Nephron (organoid): Measurements from ENCODE around the gene CRLF3.

Source experiments
- H3K27ac Mint-ChIP-seq, 3 experiments: 2 replicates each; pipeline ENCODE4 v1.8.0; 2020; ENCODE audit warnings: mixed read lengths in 3 of 3, mild to moderate bottlenecking in 2 of 3, moderate library complexity in 1 of 3
- H3K27me3 Mint-ChIP-seq: 2 replicates; pipeline ENCODE4 v1.8.0; 2021; ENCODE audit warnings: low read depth, mild to moderate bottlenecking, moderate library complexity, mixed read lengths
- H3K36me3 Mint-ChIP-seq: 2 replicates; pipeline ENCODE4 v1.8.0; 2020; ENCODE audit warnings: low read depth, mixed read lengths
- H3K4me1 Mint-ChIP-seq: 2 replicates; pipeline ENCODE4 v1.8.0; 2020; ENCODE audit warnings: mixed read lengths
- H3K4me3 Mint-ChIP-seq, 3 experiments: 2 replicates each; pipeline ENCODE4 v1.8.0; 2020; ENCODE audit warnings: mild to moderate bottlenecking in 3 of 3, mixed read lengths in 3 of 3, moderate library complexity in 2 of 3
- H3K9me3 Mint-ChIP-seq: 2 replicates; pipeline ENCODE4 v1.8.0; 2020; ENCODE audit warnings: mixed read lengths
- TF ChIP-seq, protein P1 (sequence below), 3 experiments: fragments of 200-600 bp; sonication (generic); IDR thresholded peaks; one replicate each; pipeline ENCODE4 v1.5.0; 2021; ENCODE audit warnings: antibody characterized with exemption in 3 of 3; ENCODE audit not compliant: unreplicated experiment in 3 of 3

Gene CRLF3, protein sequence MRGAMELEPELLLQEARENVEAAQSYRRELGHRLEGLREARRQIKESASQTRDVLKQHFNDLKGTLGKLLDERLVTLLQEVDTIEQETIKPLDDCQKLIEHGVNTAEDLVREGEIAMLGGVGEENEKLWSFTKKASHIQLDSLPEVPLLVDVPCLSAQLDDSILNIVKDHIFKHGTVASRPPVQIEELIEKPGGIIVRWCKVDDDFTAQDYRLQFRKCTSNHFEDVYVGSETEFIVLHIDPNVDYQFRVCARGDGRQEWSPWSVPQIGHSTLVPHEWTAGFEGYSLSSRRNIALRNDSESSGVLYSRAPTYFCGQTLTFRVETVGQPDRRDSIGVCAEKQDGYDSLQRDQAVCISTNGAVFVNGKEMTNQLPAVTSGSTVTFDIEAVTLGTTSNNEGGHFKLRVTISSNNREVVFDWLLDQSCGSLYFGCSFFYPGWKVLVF

DNA sequence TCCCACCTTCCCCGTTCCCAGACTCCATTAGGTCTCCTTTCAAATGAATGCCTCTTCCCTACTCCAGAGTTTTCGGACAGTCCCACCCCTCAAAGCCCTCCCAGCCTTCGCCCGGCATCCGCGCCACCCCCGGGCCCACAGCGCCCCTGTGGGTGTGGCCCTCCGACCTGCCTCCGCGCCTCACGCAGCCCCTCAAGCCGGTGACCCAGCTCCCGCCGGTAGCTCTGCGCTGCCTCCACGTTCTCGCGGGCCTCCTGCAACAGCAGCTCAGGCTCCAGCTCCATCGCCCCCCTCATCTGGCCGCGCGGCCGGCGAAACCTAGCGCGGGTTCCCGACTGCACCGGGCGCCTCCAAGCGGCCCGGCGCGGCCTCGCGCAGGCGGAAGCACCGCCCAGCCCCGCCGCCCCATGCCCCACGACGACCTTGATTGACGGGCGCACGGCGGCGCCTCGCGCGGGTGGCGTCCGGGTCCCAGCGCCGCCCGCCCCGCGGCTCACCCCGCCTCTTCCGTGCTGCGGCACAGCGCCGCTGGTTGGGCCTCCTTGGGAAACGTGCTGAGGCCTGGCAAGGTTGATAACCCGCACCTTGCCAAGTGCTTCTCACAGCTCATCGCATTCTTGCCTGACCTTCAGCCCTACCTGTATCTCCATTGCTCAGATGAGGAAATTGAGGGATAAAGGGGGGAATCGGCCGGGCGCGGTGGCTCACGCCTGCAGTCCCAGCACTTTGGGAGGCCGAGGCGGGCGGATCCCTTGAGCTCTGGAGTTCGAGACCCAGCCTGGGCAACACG is at the start of gene CRLF3:
Gene CRLF3 (minus strand): TSS at position 337 of the 790 bp plus-strand sequence. CDS start 41 bp downstream, at position 296.
- TF ChIP-seq, protein P1, sequence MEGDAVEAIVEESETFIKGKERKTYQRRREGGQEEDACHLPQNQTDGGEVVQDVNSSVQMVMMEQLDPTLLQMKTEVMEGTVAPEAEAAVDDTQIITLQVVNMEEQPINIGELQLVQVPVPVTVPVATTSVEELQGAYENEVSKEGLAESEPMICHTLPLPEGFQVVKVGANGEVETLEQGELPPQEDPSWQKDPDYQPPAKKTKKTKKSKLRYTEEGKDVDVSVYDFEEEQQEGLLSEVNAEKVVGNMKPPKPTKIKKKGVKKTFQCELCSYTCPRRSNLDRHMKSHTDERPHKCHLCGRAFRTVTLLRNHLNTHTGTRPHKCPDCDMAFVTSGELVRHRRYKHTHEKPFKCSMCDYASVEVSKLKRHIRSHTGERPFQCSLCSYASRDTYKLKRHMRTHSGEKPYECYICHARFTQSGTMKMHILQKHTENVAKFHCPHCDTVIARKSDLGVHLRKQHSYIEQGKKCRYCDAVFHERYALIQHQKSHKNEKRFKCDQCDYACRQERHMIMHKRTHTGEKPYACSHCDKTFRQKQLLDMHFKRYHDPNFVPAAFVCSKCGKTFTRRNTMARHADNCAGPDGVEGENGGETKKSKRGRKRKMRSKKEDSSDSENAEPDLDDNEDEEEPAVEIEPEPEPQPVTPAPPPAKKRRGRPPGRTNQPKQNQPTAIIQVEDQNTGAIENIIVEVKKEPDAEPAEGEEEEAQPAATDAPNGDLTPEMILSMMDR (IDR thresholded peaks at IDR 0.05; ENCODE audit: unreplicated experiment in 3 of 3): peak; percentile 51 to 61 (median 61)
- no peaks in the 10 kb centered on the region for H3K9me3 Mint-ChIP-seq
- H3K4me3 Mint-ChIP-seq: peak within 1 kb of the TSS; percentile 89 to 91 (median 91)

DNA sequence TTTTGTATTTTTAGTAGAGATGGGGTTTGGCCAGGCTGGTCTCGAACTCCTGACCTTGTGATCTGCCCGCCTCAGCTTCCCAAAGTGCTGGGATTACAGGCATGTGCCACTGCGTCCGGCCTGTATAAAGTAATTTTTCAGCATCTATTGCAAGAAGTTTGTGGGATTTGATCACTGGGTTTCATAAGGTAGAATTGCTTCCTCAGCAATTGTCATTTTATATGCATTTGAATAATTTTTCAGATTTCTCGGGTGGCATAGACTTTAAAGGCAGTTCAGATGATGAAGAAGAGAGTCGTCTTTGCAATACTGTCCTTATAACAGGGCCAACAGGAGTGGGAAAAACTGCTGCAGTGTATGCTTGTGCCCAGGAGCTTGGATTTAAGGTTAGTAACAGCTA is 44.5 kb upstream of the CRLF3 start:
- peaks cover 47% of the 10 kb centered on the region for H3K36me3 Mint-ChIP-seq
- H3K27me3 Mint-ChIP-seq: no peaks in the 10 kb centered on the region
- no peaks in the 10 kb centered on the region for H3K9me3 Mint-ChIP-seq
- TF ChIP-seq, protein P1 (IDR thresholded peaks at IDR 0.05; ENCODE audit: unreplicated experiment in 3 of 3): no peak
- no peak overlapping the region for H3K27ac Mint-ChIP-seq
- H3K4me3 Mint-ChIP-seq: no peak overlapping the region
- H3K4me1 Mint-ChIP-seq: no peaks in the 10 kb centered on the region

More for the DNA sequence above, at the start of gene CRLF3:
- Mint-ChIP-seq H3K36me3 (no peaks in the 10 kb centered on the region), H3K27me3 (no peaks in the 10 kb centered on the region), H3K27ac (peak within 1 kb of the TSS; percentile 41 to 84 (median 81)), H3K4me1 (peaks cover 22% of the 10 kb centered on the region)

DNA sequence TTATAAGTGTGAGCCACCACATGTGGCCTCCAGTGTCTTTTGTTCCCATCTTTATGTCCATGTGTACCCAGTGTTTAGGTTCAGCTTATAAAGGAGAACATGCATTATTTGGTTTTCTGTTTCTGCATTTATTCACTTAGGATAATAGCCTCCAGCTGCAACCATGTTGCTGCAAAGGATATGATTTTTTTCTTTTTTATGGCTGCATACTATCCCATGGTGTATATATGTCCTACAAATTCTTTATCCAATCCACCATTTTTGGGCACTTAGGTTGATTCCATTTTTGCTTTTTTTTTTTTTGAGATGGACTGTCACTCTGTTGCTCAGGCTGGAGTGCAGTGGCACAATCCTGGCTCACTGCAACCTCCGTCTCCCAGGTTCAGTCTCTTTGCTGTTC is 40.1 kb upstream of the CRLF3 start:
- TF ChIP-seq, protein P1 (IDR thresholded peaks at IDR 0.05; ENCODE audit: unreplicated experiment in 3 of 3): no peak
- no peaks in the 10 kb centered on the region for H3K4me1 Mint-ChIP-seq
- H3K27me3 Mint-ChIP-seq: no peaks in the 10 kb centered on the region
- no peak overlapping the region for H3K4me3 Mint-ChIP-seq
- H3K9me3 Mint-ChIP-seq: no peaks in the 10 kb centered on the region
- no peak overlapping the region for H3K27ac Mint-ChIP-seq
- H3K36me3 Mint-ChIP-seq: peaks cover 39% of the 10 kb centered on the region

DNA sequence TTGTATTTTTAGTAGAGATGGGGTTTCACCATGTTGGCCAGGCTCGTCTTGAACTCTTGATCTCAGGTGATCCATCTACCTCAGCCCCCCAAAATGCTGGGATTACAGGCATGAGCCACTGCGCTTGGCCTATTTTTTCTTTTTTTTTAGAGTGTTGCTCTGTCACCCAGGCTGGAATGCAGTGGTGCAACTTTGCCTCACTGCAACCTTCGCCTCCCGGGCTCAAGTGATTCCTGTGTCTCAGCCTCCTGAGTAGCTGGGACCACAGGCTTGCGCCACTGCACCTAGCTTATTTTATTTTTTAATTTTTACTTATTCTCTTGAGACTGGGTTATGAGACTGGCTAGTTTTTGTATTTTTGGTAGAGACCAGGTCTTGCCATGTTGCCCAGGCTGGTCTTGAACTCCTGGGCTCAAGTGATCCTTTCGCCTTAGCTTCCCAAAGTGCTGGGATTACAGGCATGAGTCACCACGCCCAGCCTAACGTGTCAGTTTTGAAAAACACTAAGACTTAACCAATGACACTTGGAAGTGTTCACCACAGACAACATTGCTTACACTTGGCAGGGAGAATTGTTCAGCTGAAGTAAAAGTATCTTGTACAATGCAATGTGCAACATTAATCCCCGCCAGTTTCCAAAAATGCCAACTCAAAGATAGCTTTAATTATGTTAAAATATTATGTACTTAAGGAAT is 34.2 kb upstream of the CRLF3 start:
- no peaks in the 10 kb centered on the region for H3K27me3 Mint-ChIP-seq
- H3K36me3 Mint-ChIP-seq: peaks cover 27% of the 10 kb centered on the region
- H3K4me3 Mint-ChIP-seq: no peak overlapping the region
- H3K27ac Mint-ChIP-seq: no peak overlapping the region
- H3K4me1 Mint-ChIP-seq: no peaks in the 10 kb centered on the region
- TF ChIP-seq, protein P1 (IDR thresholded peaks at IDR 0.05; ENCODE audit: unreplicated experiment in 3 of 3): no peak
- no peaks in the 10 kb centered on the region for H3K9me3 Mint-ChIP-seq

DNA sequence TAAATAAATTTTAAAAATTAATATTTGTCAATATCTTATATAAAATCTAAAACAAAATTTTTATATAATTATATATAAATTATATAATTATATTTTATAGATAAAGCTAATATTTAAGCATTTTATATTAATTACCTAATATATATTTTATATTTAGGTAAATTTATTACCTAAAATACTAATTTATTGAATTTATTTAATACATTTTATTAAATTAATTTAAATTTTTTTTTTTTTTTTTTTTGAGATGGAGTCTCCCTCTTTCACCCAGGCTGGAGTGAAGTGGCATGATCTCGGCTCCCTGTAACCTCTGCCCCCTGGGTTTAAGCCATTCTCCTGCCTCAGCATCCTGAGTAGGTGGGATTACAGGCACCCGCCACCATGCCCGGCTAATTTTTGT is 29.7 kb upstream of the CRLF3 start:
- Mint-ChIP-seq H3K9me3 (no peaks in the 10 kb centered on the region), H3K4me1 (no peaks in the 10 kb centered on the region), H3K27ac (no peak overlapping the region), H3K4me3 (no peak overlapping the region), H3K27me3 (no peaks in the 10 kb centered on the region), H3K36me3 (peaks cover 34% of the 10 kb centered on the region)
- TF ChIP-seq, protein P1 (IDR thresholded peaks at IDR 0.05; ENCODE audit: unreplicated experiment in 3 of 3): no peak
